IPS-18c (cell line): ENCODE measurements around the gene MT1F.

Source experiments
- H3K4me3 ChIP-seq: 2 replicates; pipeline ENCODE4 v1.7.0; 2013; ENCODE audit warnings: low read depth, mild to moderate bottlenecking, low read length, moderate library complexity; ENCODE audit not compliant: insufficient read depth
- H3K9me3 ChIP-seq: one replicate; pipeline ENCODE4 v1.6.1; 2013; ENCODE audit warnings: mild to moderate bottlenecking, low read length, moderate library complexity; ENCODE audit not compliant: control insufficient read depth, insufficient read depth

The MT1F gene

DNA sequence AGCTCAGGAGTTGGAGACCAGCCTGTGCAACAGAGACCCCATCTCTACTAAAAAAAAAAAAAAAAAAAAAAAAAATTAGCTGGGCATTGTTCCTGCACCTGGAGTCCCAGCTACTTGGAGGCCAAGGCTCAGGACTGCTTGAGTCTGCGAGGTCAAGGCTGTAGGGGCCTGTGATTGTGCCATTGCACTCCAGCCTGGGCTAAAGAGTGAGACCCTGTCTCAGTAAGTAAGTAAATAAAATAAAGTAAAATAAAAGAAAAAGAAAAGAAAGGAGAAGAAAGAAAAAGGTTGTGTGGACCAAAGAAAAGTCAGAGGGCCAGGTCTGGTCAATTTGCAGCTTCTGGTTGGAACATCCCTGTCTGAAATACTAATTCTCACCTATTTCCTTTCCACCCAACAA lies 42.9 kb downstream of the MT1F start:
- no peaks in the 10 kb centered on the region for H3K9me3 ChIP-seq
- no peak overlapping the region for H3K4me3 ChIP-seq

DNA sequence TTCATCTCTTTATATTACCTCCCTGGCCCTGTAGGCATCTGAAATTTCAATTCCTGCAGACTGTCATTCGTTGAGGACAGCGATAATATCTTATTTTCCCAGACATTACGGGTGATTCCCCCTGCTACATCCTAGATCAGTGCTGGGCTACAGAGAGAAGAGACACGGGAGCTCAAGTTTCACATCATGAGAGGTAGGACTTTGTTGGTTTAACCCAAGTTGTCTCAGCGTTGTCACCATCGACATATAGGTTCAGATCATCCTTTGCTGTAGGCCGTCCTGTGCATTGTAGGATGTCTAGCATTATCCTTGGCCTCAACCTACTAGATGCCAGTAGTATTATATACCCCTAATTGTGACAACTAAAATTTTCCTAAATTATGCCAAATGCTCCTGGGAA lies 43.8 kb downstream of the MT1F start:
- Histone ChIP-seq H3K9me3 (no peaks in the 10 kb centered on the region), H3K4me3 (no peak overlapping the region)

DNA sequence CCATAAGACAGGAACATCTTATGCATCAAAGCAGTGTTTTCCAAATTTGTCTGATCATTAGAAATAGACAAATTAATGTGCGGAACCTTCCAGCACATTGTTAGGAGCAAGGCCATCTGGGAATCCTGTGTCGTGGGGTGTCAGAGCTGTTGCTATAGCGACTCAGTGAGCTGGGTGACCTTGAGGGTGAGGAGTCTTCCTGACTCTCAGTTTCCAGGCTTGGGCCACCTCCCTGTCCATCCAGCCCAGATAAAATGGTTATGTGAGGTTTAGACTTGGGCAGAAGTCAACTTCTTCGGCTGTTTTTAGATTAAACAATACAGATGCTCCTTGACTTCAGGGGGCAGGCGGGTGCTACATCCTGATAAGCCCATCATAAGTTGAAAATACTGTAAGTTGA lies 45.1 kb downstream of the MT1F start:
- no peaks in the 10 kb centered on the region for H3K9me3 ChIP-seq
- no peak overlapping the region for H3K4me3 ChIP-seq
